NCI-H2227 treated with DMSO at 0.1 percent for 48 hours (cell line): ENCODE data around the gene GTF3A.
A peak's percentile ranks its signal among the peaks of the same experiment; 100 is the strongest.

ENCODE experiments used
- DNase-seq: peaks from one replicate; lab custom pipeline; 2025; lab: John Stamatoyannopoulos, UW

Gene GTF3A

DNA sequence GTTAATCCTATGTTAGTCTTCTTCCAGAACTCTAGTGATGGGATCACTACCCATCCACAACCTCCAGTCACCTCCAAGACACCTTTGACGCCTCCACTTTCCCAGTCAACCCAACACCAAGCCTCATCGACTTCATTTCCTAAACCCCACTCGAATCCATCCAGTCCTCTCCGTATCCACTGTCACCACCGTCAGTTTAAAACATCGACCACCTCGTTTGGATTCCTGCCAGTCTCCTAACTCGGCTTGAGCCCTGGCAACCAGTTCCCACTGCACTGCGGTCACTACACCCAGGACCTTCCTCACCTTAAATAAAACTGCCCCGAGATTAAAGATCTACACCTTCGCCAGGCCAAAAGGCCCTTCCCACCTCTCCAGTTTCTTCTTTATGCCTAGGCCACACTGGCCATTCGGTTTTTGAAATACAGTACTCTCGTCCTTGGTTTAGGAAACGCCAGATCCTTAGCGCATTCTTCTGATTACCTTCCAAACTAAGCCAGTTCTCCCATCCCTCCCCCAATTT, 24.7 kb downstream of the GTF3A start:
- no peak for DNase-seq

DNA sequence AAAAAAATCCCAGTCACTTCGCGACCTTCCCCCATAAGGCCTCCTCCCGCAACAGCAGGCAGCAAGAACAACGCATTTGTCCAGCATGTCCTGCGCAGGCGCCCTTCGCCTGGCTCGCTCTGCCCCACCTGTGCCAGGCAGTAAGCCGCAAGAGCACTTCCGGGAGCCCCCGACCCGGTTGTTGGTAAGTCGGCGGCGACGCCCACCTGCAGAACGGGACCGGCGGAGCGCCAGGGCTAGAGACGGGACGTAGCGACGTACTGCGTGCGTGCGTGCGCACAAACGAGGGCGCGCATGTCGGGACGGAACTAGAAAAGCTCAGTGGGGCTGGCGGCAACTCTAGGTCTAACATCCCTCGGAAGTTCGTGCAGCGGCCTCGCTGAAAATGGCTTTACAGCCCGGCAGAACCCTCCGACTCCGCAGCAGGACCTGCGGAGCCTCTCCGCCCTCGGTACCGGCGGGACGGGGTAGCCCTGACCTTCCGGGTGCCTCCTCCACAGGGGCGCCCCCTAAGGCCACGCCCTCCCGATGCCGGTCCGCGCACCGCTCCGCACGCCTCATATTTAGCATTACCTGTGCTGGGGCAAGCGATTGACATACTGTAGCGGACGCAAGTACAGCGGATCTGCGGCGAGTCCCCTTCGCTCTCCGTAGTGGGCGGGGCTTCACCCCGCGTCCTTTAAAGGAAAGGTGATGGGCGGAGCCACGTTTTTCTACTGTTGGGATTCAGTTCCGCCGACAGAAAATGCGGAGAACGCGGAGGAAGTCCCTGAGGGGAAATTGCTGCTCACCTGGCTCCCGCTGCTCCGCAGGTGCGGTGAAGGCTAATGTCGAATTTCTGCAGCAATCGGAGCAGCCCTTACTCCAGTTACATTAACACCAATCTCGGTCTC, 25.8 kb downstream of the GTF3A start, which contains the start of gene MTIF3:
MTIF3 (minus strand) TSS at position 629 of the 893 bp plus-strand sequence. CDS start 10,116 bp downstream, outside the sequence.
- peak; percentile 89 for DNase-seq

DNA sequence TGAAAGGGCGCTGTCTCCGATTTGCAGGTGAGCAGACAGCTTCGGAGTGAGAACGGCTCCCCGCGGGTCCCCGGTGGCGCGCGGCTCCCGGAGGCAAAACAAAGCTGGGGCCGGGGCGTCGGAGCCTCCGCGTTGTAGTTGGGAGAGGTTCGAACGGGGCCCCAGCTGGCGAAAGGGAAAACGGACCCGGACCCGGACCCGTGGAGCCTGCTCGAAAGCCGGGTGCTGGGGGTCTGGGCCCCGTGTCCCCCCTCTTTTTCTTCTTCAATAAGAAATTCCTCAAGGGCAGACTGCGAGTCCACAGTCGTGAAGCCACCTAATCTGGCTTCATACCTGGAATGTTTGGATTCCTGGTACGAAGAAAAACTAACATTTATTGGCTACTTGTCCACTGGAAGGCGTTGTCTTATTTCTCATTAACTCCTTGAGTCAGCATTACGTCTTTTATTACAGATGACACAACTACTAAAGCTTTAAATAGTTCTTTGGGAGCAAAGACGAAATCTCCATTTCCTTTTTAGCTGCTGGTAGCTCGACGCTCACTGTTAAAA, 26.6 kb downstream of the GTF3A start:
- peak; percentile 7 for DNase-seq

DNA sequence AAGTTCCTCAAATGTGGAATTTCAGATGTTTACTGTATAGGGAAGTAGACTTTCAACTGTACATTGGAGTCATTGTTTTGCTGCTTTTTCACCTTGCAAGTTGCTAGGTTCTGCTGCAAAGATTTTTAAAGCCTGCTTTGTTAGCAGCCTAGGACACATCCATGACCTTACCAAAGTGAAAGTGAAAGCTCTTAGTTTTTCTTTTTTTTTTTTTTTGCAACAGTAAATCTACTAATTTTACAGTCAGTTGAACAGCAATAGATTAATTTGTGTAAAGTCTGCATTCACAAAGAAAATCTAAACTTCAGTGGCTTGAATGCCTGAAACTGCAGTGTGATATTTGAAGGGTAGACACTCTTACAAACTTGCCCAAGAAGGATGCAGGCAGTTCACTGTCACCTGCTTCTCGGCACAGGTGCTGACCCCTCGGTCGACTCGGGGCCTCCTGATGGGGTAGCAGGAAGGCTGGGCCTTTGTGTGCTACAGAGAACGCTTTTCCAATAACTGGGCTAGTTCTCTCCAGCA, 31.0 kb downstream of the GTF3A start:
- no peak for DNase-seq

DNA sequence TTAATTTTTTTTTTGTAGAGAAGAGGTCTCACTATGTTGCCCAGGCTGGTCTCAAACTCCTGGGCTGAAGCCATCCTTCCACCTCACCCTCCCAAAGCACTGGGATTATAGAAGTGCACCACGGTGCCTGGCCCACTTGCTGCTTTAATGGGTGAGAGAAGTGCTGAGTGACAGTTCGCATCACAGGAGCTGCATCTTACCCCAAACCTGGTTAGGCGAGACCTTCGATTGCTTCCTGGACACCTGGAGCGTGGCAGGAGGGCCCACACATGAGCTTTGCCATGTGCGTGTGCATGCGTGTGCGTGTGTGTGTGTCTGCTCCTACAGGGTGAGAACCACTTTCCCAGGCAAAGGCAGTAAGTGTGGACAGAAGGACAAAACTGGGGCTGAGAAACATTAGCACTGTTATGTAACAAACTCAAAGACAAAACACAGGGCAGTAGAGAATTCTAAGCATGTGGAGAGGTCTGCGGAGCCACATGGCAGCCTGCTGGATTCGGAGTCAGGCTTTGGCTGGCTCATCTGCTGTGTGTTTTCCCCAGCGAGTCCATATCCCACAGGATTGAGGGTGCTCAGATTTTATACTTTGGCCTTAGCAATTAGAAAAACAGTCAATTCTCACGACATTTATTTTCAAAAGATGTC, 37.6 kb downstream of the GTF3A start:
- no peak for DNase-seq

DNA sequence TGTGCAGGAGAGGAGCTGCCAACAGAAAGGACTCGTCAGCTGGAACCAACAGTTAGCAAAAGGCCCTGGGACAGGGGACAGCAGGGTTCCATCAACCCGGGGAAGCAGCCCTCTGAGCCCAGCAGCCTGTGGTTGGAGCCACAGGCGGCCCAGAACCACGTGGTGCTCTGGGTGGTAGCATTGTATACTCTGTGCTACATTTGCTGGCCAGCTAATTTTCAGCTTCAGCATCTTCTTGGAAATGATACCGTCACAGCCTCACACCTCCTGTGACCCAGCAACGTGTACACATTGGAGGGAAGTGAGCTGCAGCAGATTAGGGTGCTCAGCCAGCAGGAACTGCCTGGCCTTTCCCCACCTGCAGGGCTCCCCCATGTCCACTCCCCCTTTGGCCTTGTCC, 39.1 kb downstream of the GTF3A start:
- DNase-seq = no peak

DNA sequence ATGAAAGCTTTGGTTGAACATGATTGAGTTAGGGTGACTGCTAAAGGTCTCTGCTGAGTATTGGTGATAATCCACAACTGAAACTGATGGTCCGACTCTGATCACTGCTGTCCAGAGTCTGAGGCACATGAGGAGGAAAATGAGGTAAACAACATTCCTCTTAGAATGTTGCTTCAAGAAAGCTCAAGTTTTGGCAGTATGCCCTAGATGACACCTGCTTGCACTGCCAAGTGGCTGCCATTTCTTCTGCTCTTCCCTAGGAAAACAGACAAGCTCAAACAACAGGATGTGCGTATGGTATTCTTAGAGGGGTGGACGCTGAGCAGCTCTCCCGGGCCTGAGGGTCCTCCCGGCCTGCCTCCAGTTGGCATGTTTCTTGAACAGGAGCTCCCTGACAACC, 41.2 kb downstream of the GTF3A start:
- no peak for DNase-seq

DNA sequence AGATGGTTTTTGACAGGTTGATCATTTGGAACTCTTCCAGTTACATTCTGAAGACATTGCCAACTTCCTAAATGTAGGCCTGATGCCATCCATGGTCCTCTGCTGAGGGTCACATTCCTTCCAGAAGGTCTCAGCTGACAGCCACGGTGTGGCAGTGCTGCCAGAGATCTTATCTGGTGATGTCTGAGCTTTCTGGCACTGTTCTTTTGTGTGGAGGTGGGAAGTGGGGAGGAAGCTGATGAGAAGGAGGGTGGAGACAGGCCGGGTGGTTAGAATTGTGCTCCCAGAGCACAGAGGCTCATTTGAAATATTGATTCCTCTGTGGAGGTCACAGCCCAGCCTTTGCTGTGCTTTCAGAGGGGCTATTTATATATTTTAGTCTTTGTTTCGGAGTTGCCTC, 42.1 kb downstream of the GTF3A start:
- peak; percentile 52 for DNase-seq

DNA sequence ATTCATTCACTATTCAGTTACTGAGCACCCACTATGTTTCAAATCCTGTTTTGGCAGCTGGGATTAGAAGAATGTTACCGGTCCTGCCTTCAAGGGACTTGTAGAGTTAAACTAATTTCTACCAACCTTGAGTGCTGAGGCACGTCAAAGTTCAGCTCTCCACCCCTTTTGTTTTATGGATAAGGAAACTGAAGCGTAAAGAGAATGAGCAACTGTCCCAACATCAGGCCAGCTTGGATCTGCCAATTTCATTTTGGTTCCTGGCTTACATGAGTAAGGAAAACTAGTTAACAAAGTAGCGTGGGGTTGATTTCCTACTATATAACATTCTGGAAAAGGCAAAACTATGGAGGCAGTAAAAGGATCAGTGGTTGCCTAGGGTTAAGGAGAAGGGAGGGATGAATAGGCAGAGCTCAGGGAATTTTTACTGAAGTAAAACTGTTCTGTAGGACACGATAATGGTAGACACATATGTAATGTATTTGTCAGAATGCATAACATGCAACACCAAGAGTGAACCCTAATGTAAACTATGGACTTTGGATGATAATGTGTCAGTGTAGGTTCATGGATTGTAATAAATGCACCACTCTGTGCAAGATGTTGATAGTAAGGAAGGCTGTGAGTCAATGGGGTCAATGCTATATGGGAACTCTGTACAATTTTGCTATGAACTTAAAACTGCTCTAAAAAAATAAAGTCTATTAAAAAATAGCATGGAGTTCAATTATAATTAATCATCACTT, 45.8 kb downstream of the GTF3A start:
- DNase-seq = no peak

DNA sequence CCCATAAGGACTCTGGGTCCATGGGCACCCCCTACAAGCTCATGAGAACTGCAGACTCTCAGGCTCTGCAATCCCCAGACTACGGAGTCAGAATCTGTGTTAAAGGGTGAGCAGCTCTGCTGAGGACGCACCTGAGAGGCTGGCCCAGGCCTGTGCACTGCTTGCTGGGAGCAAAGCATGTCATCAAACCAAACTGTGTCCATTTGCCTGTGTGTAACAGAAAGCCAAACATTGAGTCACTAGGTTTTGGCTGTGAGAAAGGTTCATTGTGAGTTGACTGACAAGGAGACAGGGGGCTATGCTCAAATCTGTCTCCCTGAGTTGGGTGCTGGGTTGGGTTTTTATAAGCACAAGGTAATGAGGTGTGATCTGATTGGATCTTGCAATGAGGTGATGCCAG, 48.0 kb downstream of the GTF3A start:
- DNase-seq = no peak

DNA sequence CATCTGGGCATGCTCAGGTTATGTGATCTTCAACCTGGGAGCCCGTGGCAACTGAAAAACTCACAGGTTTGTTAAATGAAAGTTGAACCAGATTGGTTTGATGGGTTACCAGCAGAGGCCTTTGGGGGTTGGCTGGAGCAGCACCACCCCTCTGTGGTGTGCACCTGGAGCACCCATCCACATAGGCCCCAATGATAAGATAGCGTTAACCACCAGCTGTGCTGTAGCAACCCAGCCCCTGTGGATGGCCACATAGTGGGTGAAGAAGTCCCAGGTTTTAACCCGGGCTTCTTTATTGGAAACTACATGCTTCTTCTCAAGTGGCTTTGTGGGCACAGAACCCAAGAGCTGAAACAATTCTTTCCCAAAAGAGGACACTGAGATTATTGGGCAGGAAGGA, 48.5 kb downstream of the GTF3A start:
- DNase-seq = no peak

DNA sequence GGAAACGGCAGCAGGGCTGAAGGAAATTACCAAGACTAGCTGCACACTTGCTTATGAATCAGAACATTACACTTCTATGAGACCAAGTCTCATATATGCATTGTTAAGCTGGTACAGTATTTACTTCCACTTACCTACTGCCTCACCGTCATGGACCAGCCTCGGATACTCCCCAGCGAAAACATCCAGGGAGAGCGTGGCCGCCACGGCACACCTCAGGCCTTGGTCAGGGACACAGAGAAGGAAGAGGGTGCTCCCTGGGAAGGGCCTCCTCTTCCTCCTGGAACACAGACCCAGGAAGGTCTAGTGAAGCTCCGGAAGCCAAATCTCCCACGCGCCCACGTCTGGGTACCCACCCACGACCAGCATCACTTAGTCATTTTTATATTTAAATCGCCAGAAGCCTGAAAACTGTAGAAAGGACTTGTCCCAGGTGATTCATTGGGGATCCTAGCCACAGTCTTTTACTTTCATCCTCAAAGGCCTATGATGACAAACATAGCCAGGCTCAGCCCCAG, 50.4 kb downstream of the GTF3A start:
- no peak for DNase-seq

DNA sequence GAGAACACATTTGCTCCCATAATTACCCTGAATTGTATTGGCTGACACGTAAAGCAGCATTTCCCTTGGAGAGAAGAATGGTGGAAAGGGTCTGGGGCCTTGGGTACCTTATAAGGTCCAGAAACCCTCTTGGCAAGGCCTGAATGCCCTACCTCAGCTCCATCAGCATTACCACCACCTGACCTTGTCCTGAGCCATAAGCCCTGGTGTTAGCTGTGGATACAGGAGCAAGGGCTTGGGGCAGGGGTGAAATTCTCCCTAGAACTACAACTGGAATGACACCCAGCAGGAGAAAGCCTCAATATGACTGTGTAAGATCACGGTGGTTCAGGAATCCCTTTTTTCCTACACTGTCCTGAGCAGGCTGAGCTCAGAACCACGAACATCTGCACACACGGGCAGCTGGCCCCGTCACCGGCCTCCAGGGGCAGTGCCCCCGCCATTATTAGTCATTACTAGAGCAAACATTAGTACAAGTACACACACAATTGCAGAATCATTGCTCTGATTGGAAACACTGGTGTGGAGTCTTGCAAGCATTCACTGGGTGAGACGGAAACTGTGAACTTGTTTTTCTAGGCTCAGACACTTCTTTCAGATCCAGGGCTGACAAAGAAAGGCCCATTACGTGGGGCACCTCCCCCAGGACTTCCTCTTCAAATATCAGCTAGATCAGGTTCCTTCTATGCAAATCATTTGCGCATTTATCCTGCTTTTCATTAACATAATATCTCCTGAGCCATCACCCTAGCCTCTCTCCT, 52.7 kb downstream of the GTF3A start:
- peak; percentile 27 for DNase-seq

DNA sequence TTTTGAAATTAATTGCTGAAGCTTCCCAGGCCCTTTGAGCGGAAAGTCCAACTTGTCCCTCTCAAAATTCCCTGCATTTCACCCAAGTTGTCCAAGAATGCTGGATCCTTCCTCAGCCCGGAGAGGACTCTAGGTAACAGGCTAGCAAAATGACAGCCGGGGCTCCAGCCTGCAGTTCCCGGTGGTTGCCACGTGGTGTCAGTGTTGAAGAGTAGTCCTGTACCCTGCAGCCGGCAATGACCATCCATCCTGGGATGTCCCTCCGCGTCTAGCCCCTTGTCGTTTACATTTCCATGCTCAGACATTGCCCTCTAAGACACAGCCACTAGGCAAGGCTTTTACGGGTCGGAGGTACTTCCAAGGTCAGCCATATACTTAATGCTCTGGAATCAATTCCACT, 57.3 kb downstream of the GTF3A start:
- DNase-seq = no peak

DNA sequence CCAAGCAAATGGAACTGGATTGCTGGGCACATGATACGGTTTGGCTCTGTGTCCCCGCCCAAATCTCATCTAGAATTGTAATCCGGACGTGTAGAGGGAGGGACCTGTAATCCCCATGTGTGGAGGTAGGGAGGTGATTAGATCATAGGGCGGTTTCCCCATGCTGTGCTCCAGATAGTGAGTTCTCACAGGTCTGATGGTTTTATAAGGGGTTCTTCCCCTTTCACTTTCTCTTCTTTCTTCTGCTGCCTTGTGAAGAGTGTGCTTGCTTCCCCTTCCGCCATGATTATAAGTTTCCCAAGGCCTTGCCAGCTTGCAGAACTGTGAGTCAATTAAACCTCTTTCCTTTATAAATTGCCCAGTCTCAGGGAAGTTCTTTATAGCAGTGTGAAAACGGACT, 58.6 kb downstream of the GTF3A start:
- no peak for DNase-seq

DNA sequence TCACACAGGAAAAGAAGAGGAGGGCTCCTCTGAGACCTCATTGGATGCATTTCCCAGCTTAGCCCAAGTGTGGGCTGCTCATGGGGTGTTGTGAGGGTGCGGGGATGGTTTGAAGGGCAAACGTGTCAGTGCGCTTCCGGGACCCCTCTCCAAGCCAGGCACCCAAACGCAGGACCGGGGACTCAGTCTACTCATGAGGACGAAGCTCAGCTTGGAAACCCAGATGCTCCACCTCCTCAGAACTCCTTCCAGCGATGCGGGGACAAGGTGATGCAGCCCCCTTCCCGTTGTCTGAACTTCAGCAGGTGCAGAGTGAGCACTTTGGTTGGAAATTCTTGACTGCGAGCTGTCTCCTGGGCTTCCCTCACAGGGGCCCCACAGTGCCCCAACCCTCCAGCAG, 59.0 kb downstream of the GTF3A start:
- DNase-seq = no peak
